ENCODE results near the gene NVL.
A peak's percentile ranks its signal among the peaks of the same experiment; 100 is the strongest.
"Not testable (repeated sequence)": the region's sequence is repeated elsewhere in the genome, so short reads cannot be mapped to it uniquely, and the experiment has no call there.

Gene NVL

GRCh38 chr1:224333939-224334786 is 4.2 kb upstream of the NVL start:
- DNase-seq = no peak

GRCh38 chr1:224333309-224333926 is 3.4 kb upstream of the NVL start:
- DNase-seq = peak; percentile 74

GRCh38 chr1:224331824-224332223 is 1.9 kb upstream of the NVL start:
- no peak for DNase-seq

- DNase-seq = no peak
These were observed 1.4 kb upstream of the NVL start for GRCh38 chr1:224331326-224331725.

- no peak for DNase-seq
These were observed 509 bp downstream of the NVL start for GRCh38 chr1:224329484-224329841.

GRCh38 chr1:224328644-224329043 is 1.3 kb downstream of the NVL start:
- DNase-seq = no peak

- no peak for DNase-seq
These were observed 4.0 kb downstream of the NVL start for GRCh38 chr1:224325959-224326358.

- DNase-seq = no peak
These were observed 8.3 kb downstream of the NVL start for GRCh38 chr1:224321706-224322105.

GRCh38 chr1:224317383-224318045 is 12.5 kb downstream of the NVL start:
- peak; percentile 85 for DNase-seq

- DNase-seq = no peak
These were observed 17.9 kb downstream of the NVL start for GRCh38 chr1:224312025-224312424.

- DNase-seq = not testable (repeated sequence)
These were observed 18.5 kb downstream of the NVL start for GRCh38 chr1:224311503-224311902.

GRCh38 chr1:224308064-224308463 is 21.9 kb downstream of the NVL start:
- DNase-seq = no peak

GRCh38 chr1:224304767-224305166 is 25.2 kb downstream of the NVL start:
- no peak for DNase-seq

- no peak for DNase-seq
These were observed 27.0 kb downstream of the NVL start for GRCh38 chr1:224302947-224303346.

- DNase-seq = no peak
These were observed 28.6 kb downstream of the NVL start for GRCh38 chr1:224301391-224301790.

GRCh38 chr1:224300346-224300745 is 29.6 kb downstream of the NVL start:
- DNase-seq = no peak

- DNase-seq = no peak
These were observed 31.3 kb downstream of the NVL start for GRCh38 chr1:224298346-224299330.

GRCh38 chr1:224294775-224295174 is 35.2 kb downstream of the NVL start:
- DNase-seq = no peak

- DNase-seq = no peak
These were observed 37.6 kb downstream of the NVL start for GRCh38 chr1:224292419-224292818.

GRCh38 chr1:224289396-224289795 is 40.6 kb downstream of the NVL start:
- no peak for DNase-seq

GRCh38 chr1:224287714-224288113 is 42.3 kb downstream of the NVL start:
- no peak for DNase-seq

- DNase-seq = no peak
These were observed 47.8 kb downstream of the NVL start for GRCh38 chr1:224282140-224282539.
